SK-N-SH (cell line): Measurements from ENCODE around the gene PLEKHG3. TPM values are rescaled to one million over a fixed set of nuclear protein-coding genes. Genes with fewer than 3 reads are reported as not detected.

Experiments
- CTCF ChIA-PET: fragments of 300-600, 350-600 bp; formaldehyde crosslinking; extraction: SDS; loops from one replicate; lab custom pipeline; 2021; lab: Yijun Ruan, JAX
- POLR2A ChIA-PET: fragments of 350-600 bp; sonication (Branson Sonifier 250); formaldehyde crosslinking; extraction: SDS; loops from one replicate; lab custom pipeline; 2020; ENCODE audit warnings: antibody characterized with exemption, inconsistent platforms; lab: Yijun Ruan, JAX
- DNase-seq: peaks from one replicate; pipeline ENCODE4 v3.0.0; 2012
- H2AFZ ChIP-seq: fragments of 200-600 bp; sonication (generic); 2 replicates; pipeline ENCODE4 v1.8.1; 2016; ENCODE audit warnings: antibody characterized with exemption, mild to moderate bottlenecking, low read depth
- H3F3A ChIP-seq: fragments of 200-600 bp; sonication (generic); replicated peaks from 2 replicates; pipeline ENCODE3; 2016; ENCODE audit warnings: antibody characterized with exemption, mild to moderate bottlenecking; ENCODE audit not compliant: insufficient read depth
- H3K27ac ChIP-seq, 2 experiments: fragments of 200-500 bp in 1 of 2; fragments of 200-600 bp in 1 of 2; sonication (Bioruptor generic) in 1 of 2; sonication (generic), shearing (Covaris generic) in 1 of 2; 2 replicates each; pipeline versions ENCODE4 v1.5.1 to v1.6.1; 2014 to 2016; ENCODE audit warnings: low read depth in 2 of 2, inconsistent platforms in 1 of 2, low read length in 1 of 2, mild to moderate bottlenecking in 1 of 2, mixed read lengths in 1 of 2
- H3K27me3 ChIP-seq: fragments of 200-600 bp; sonication (generic), shearing (Covaris generic); 2 replicates; pipeline ENCODE4 v1.6.1; 2016; ENCODE audit warnings: mixed run types; ENCODE audit not compliant: insufficient read depth
- H3K36me3 ChIP-seq, 2 experiments: fragments of 200-500 bp in 1 of 2; fragments of 200-600 bp in 1 of 2; sonication (Bioruptor generic) in 1 of 2; sonication (generic) in 1 of 2; replicated peaks in 1 of 2; 2 replicates each; pipeline versions ENCODE3 to v1.5.1; 2014 to 2016; ENCODE audit warnings: low read length in 1 of 2, mild to moderate bottlenecking in 1 of 2; ENCODE audit not compliant: insufficient read depth in 2 of 2, control insufficient read depth in 1 of 2
- H3K4me1 ChIP-seq, 2 experiments: fragments of 200-500 bp in 1 of 2; fragments of 200-600 bp in 1 of 2; sonication (Bioruptor generic) in 1 of 2; sonication (generic), shearing (Covaris generic) in 1 of 2; 2 replicates each; pipeline versions ENCODE4 v1.5.1 to v1.6.1; 2014 to 2016; ENCODE audit warnings: low read depth in 1 of 2, low read length in 1 of 2, mixed run types in 1 of 2; ENCODE audit not compliant: insufficient read depth in 2 of 2, control insufficient read depth in 1 of 2
- H3K4me2 ChIP-seq: fragments of 200-600 bp; sonication (generic), shearing (Covaris generic); 2 replicates; pipeline ENCODE4 v1.6.1; 2017; ENCODE audit warnings: mixed run types
- H3K4me3 ChIP-seq, 2 experiments: fragments of 200-500 bp in 1 of 2; fragments of 200-600 bp in 1 of 2; sonication (Bioruptor generic) in 1 of 2; sonication (generic), shearing (Covaris generic) in 1 of 2; 2 replicates each; pipeline versions ENCODE4 v1.5.1 to v1.8.1; 2014 to 2016; ENCODE audit warnings: low read depth in 2 of 2, inconsistent platforms in 1 of 2, low read length in 1 of 2, mild to moderate bottlenecking in 1 of 2, mixed read lengths in 1 of 2, moderate library complexity in 1 of 2
- H3K79me2 ChIP-seq: fragments of 200-600 bp; sonication (generic); 2 replicates; pipeline ENCODE4 v1.8.1; 2017; ENCODE audit warnings: mild to moderate bottlenecking; ENCODE audit not compliant: insufficient read depth
- H3K9ac ChIP-seq: fragments of 200-600 bp; sonication (generic); 2 replicates; pipeline ENCODE4 v1.6.1; 2017; ENCODE audit warnings: mixed run types
- H3K9me2 ChIP-seq: fragments of 200-600 bp; sonication (generic); 2 replicates; pipeline ENCODE4 v1.6.1; 2017; ENCODE audit warnings: mixed run types
- H3K9me3 ChIP-seq: fragments of 200-600 bp; sonication (generic); 2 replicates; pipeline ENCODE4 v1.6.1; 2017; ENCODE audit warnings: mixed run types, mild to moderate bottlenecking, moderate library complexity
- H4K20me1 ChIP-seq: fragments of 200-600 bp; sonication (generic); 2 replicates; pipeline ENCODE4 v1.6.1; 2017; ENCODE audit warnings: mild to moderate bottlenecking, mixed run types; ENCODE audit not compliant: insufficient read depth
- CTCF ChIP-seq: fragments of 200-600 bp; sonication (generic); IDR thresholded peaks from 2 replicates; pipeline ENCODE4 v1.6.1; 2017; ENCODE audit warnings: antibody characterized with exemption, mild to moderate bottlenecking, moderate library complexity
- EZH2phosphoT487 ChIP-seq: fragments of 200-600 bp; sonication (generic); IDR thresholded peaks from 2 replicates; pipeline ENCODE4 v1.6.1; 2017; ENCODE audit warnings: low read depth, mixed run types, mild to moderate bottlenecking, antibody characterized with exemption, moderate library complexity, borderline replicate concordance
- FOXJ3 ChIP-seq: sonication (generic); formaldehyde crosslinking; IDR thresholded peaks from 2 replicates; pipeline ENCODE4 v1.5.1; 2020; ENCODE audit warnings: mild to moderate bottlenecking, missing genetic modification reagents
- FOXM1 ChIP-seq: IDR thresholded peaks from 2 replicates; pipeline ENCODE4 v1.4.0; 2012; ENCODE audit warnings: low read depth, mild to moderate bottlenecking
- IRF3 ChIP-seq: fragments of 150-350 bp; IDR thresholded peaks from 2 replicates; pipeline ENCODE4 v1.6.1; 2016; ENCODE audit warnings: mild to moderate bottlenecking, low read depth, low read length
- JUND ChIP-seq: IDR thresholded peaks from 2 replicates; pipeline ENCODE4 v1.4.0; 2012
- MXI1 ChIP-seq: IDR thresholded peaks from 2 replicates; pipeline ENCODE4 v1.6.1; 2012; ENCODE audit warnings: mild to moderate bottlenecking, low read depth, low read length, improper control_type of control experiment
- NRF1 ChIP-seq: IDR thresholded peaks from 2 replicates; pipeline ENCODE4 v1.6.1; 2012; ENCODE audit warnings: low read depth, mild to moderate bottlenecking, low read length
- PBX3 ChIP-seq: IDR thresholded peaks from 2 replicates; pipeline ENCODE4; 2012
- POLR2AphosphoS5 ChIP-seq: IDR thresholded peaks from 2 replicates; pipeline ENCODE4 v1.6.1; 2012; ENCODE audit warnings: low read depth, low read length
- SMC3 ChIP-seq: IDR thresholded peaks from 2 replicates; pipeline ENCODE4 v1.6.1; 2012; ENCODE audit warnings: low read depth, low read length, improper control_type of control experiment
- TAF1 ChIP-seq: IDR thresholded peaks from 2 replicates; pipeline ENCODE4 v1.6.1; 2012; ENCODE audit warnings: low read depth, mild to moderate bottlenecking, low read length, moderate library complexity, borderline replicate concordance
- TEAD4 ChIP-seq: IDR thresholded peaks from 2 replicates; pipeline ENCODE4 v1.4.0; 2012; ENCODE audit warnings: mild to moderate bottlenecking, borderline replicate concordance; ENCODE audit not compliant: insufficient read depth
- WGBS: methylation state at CpG from one replicate; pipeline ENCODE4 v1.1.6; 2017; ENCODE audit warnings: low lambda C conversion rate; 5-methylcytosine and 5-hydroxymethylcytosine counted together
- polyA plus RNA-seq, 3 experiments: library from polyadenylated mRNA; depleted of rRNA; stranded (reverse); fragments of >200 nt; gene quantifications; 2 replicates each; pipeline ENCODE4 v1.2.3, GENCODE V29; 2012

Gene PLEKHG3
- polyA plus RNA-seq, 1 of the 3 experiments (the other 2 are of a cell fraction): 5.1 TPM

GRCh38 chr14:64788706-64789105, 84.5 kb downstream of the PLEKHG3 start (continued):
- TF ChIP-seq JUND (peak; percentile 89), FOXM1 (no peak), IRF3 (no peak)
- TF ChIP-seq, all 33 proteins: peak for 10

- Histone ChIP-seq H3K27me3 (no peaks in the 10 kb centered on the region), H3K9me3 (no peaks in the 10 kb centered on the region), H3F3A (peaks cover 8% of the 10 kb centered on the region), H3K79me2 (no peaks in the 10 kb centered on the region), H3K4me1 (peaks cover 0 to 7% of the 10 kb centered on the region in 2 experiments; a peak in 1 of 4 replicates), H4K20me1 (no peaks in the 10 kb centered on the region), H3K36me3 (no peaks in the 10 kb centered on the region), H3K4me3 (no peak overlapping the region), H2AFZ (no peak overlapping the region), H3K27ac (no peak overlapping the region), H3K4me2 (no peak overlapping the region), H3K9ac (no peak overlapping the region), H3K9me2 (no peaks in the 10 kb centered on the region)
- TF ChIP-seq SMC3 (no peak), TAF1 (no peak), EZH2phosphoT487 (no peak), MXI1 (no peak), CTCF (no peak), PBX3 (no peak), POLR2AphosphoS5 (no peak), FOXJ3 (no peak), TEAD4 (no peak), NRF1 (no peak)
- POLR2A ChIA-PET: no interaction called here
- DNase-seq: no peak
- CTCF ChIA-PET: interaction anchor here (1.1 to 4.8 kb wide), 4 partner anchors 11 to 121 kb away, joined by 3 to 26 read pairs (median 6); no protein-coding TSS in a partner anchor
- WGBS: 90% methylated on average over 5 of the region's 5 CpGs
Measured at GRCh38 chr14:64789696-64790095, 85.5 kb downstream of the PLEKHG3 start.
